Measurements from ENCODE around the gene ADAT2.

DNA sequence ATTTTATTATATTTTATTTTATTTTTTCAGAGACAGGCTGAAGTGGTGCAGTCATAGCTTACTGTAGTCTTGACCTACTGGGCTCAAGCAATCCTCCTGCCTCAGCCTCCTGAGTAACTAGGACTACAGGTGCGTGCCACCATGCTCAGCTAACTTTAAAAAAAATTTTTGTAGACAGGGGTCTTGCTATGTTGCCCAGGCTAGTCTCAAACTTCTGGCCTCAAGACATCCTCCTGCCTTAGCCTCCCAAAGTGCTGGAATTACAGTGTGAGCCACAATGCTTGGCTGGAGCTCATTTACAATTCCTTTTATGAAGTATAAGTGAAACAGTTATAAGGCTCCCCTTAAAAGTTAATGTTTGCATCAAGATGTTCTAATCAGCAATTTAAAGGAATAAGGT lies 46.5 kb upstream of the ADAT2 start:
- TF ChIP-seq, protein P1, sequence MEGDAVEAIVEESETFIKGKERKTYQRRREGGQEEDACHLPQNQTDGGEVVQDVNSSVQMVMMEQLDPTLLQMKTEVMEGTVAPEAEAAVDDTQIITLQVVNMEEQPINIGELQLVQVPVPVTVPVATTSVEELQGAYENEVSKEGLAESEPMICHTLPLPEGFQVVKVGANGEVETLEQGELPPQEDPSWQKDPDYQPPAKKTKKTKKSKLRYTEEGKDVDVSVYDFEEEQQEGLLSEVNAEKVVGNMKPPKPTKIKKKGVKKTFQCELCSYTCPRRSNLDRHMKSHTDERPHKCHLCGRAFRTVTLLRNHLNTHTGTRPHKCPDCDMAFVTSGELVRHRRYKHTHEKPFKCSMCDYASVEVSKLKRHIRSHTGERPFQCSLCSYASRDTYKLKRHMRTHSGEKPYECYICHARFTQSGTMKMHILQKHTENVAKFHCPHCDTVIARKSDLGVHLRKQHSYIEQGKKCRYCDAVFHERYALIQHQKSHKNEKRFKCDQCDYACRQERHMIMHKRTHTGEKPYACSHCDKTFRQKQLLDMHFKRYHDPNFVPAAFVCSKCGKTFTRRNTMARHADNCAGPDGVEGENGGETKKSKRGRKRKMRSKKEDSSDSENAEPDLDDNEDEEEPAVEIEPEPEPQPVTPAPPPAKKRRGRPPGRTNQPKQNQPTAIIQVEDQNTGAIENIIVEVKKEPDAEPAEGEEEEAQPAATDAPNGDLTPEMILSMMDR (IDR thresholded peaks at IDR 0.05): no peak
- no peak for TF ChIP-seq POLR2A (IDR thresholded peaks at IDR 0.05)

Data from heart left ventricle (tissue), 13 donors.